OCI-LY1 (cell line): ENCODE measurements around the gene RNF227.

Experiments used
- H2AFZ ChIP-seq: fragments of 200-600 bp; sonication (generic), shearing (Covaris generic); 2 replicates; pipeline ENCODE4 v1.6.0; 2014; ENCODE audit warnings: antibody characterized with exemption, mild to moderate bottlenecking, low read length
- H3F3A ChIP-seq: fragments of 200-600 bp; sonication (generic), shearing (Covaris generic); 2 replicates; pipeline ENCODE4 v1.6.0; 2014; ENCODE audit warnings: mild to moderate bottlenecking, antibody characterized with exemption, low read length, moderate library complexity; ENCODE audit not compliant: insufficient read depth
- H3K27ac ChIP-seq: fragments of 200-600 bp; sonication (generic); 2 replicates; pipeline ENCODE4 v1.5.1; 2014; ENCODE audit warnings: low read length, mixed run types, mild to moderate bottlenecking, low read depth; ENCODE audit not compliant: poor library complexity, severe bottlenecking
- H3K27me3 ChIP-seq: fragments of 200-600 bp; sonication (generic); 2 replicates; pipeline ENCODE4 v1.6.0; 2014; ENCODE audit warnings: antibody characterized with exemption, mild to moderate bottlenecking, low read length, moderate library complexity; ENCODE audit not compliant: insufficient read depth
- H3K36me3 ChIP-seq: fragments of 200-600 bp; sonication (generic); 2 replicates; pipeline ENCODE4 v1.6.1; 2014; ENCODE audit warnings: mild to moderate bottlenecking, antibody characterized with exemption, low read length, moderate library complexity, mixed read lengths; ENCODE audit not compliant: insufficient read depth
- H3K4me1 ChIP-seq: fragments of 200-600 bp; sonication (generic); 2 replicates; pipeline ENCODE4 v1.5.1; 2014; ENCODE audit warnings: mild to moderate bottlenecking, low read length, moderate library complexity; ENCODE audit not compliant: insufficient read depth, severe bottlenecking
- H3K4me2 ChIP-seq: fragments of 200-600 bp; sonication (generic), shearing (Covaris generic); 2 replicates; pipeline ENCODE4 v1.6.1; 2014; ENCODE audit warnings: low read length
- H3K4me3 ChIP-seq: fragments of 200-600 bp; sonication (generic); 2 replicates; pipeline ENCODE4 v1.5.1; 2014; ENCODE audit warnings: low read length, low read depth, mild to moderate bottlenecking, mixed read lengths; ENCODE audit not compliant: poor library complexity, severe bottlenecking
- H3K79me2 ChIP-seq: fragments of 200-600 bp; shearing (Covaris generic); 2 replicates; pipeline ENCODE4 v1.6.1; 2016; ENCODE audit warnings: mixed run types, low read length, mixed read lengths; ENCODE audit not compliant: insufficient read depth
- H3K9ac ChIP-seq: fragments of 200-600 bp; sonication (generic), shearing (Covaris generic); 2 replicates; pipeline ENCODE4 v1.6.1; 2014; ENCODE audit warnings: mild to moderate bottlenecking, low read length, mixed read lengths
- H3K9me2 ChIP-seq: fragments of 200-600 bp; sonication (generic), shearing (Covaris generic); 2 replicates; pipeline ENCODE4 v1.6.1; 2014; ENCODE audit warnings: low read depth, mild to moderate bottlenecking, low read length, mixed read lengths
- H3K9me3 ChIP-seq: fragments of 200-600 bp; shearing (Covaris generic); 2 replicates; pipeline ENCODE4 v1.6.1; 2014; ENCODE audit warnings: low read length, mixed read lengths
- H4K20me1 ChIP-seq: fragments of 200-600 bp; sonication (generic), shearing (Covaris generic); 2 replicates; pipeline ENCODE4 v1.6.0; 2016; ENCODE audit warnings: mild to moderate bottlenecking, low read length; ENCODE audit not compliant: insufficient read depth
- EZH2 ChIP-seq: fragments of 200-600 bp; sonication (generic), shearing (Covaris generic); IDR thresholded peaks from 2 replicates; pipeline ENCODE4 v1.8.0; 2017; ENCODE audit warnings: borderline replicate concordance, mixed run types, mild to moderate bottlenecking, antibody characterized with exemption, low read length, moderate library complexity, mixed read lengths
- TF ChIP-seq, protein P1 (sequence below): fragments of 200-600 bp; sonication (generic), shearing (Covaris generic); IDR thresholded peaks from 2 replicates; pipeline ENCODE4 v1.5.1; 2017; ENCODE audit warnings: mild to moderate bottlenecking, antibody characterized with exemption, low read length, moderate library complexity, mixed read lengths

The RNF227 gene

GRCh38 chr17:7910711-7911110 lies 5.4 kb downstream of the RNF227 start:
- peaks cover 69% of the 10 kb centered on the region for H3K36me3 ChIP-seq

GRCh38 chr17:7910281-7910680 lies 5.8 kb downstream of the RNF227 start:
- Histone ChIP-seq H4K20me1 (no peaks in the 10 kb centered on the region), H3K27ac (no peak overlapping the region), H3K9me3 (no peaks in the 10 kb centered on the region)

More at GRCh38 chr17:7910711-7911110, 5.4 kb downstream of the RNF227 start:
- Histone ChIP-seq H3K4me2 (no peak overlapping the region), H3K9ac (no peak overlapping the region), H3K4me1 (peaks cover 14% of the 10 kb centered on the region), H3F3A (no peaks in the 10 kb centered on the region), H3K79me2 (no peaks in the 10 kb centered on the region), H3K9me2 (no peaks in the 10 kb centered on the region), H3K27me3 (no peaks in the 10 kb centered on the region), H2AFZ (no peak overlapping the region), H3K9me3 (no peaks in the 10 kb centered on the region), H4K20me1 (no peaks in the 10 kb centered on the region), H3K4me3 (no peak overlapping the region), H3K27ac (no peak overlapping the region)
- TF ChIP-seq EZH2: no peak

DNA sequence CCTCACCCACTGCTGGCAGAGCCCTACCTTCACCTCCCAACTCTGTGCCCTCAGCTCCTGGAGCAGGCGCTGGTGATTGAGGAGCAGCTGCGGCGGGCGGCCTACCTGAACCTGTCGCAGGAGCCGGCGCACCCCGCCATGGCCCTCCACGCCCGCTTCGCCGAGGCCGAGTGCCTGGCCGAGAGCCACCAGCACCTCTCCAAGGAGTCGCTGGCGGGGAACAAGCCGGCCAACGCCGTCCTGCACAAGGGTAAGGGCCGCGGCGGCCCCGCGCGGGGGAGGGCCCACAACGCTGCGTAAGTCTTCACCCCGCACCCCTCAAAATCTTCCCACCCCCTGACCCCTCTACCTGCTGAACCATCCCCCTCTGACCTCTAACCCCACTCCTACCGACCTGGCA lies 7.0 kb downstream of the RNF227 start:
- Histone ChIP-seq H3K36me3 (peaks cover 84% of the 10 kb centered on the region), H3K4me3 (no peak overlapping the region), H3K27ac (no peak overlapping the region), H2AFZ (no peak overlapping the region), H3K4me2 (no peak overlapping the region), H3K27me3 (no peaks in the 10 kb centered on the region), H3K9me2 (no peaks in the 10 kb centered on the region), H3K9ac (no peak overlapping the region), H3K4me1 (no peaks in the 10 kb centered on the region), H4K20me1 (no peaks in the 10 kb centered on the region), H3K79me2 (no peaks in the 10 kb centered on the region), H3F3A (no peaks in the 10 kb centered on the region), H3K9me3 (no peaks in the 10 kb centered on the region)
- TF ChIP-seq EZH2: no peak
- TF ChIP-seq, protein P1, sequence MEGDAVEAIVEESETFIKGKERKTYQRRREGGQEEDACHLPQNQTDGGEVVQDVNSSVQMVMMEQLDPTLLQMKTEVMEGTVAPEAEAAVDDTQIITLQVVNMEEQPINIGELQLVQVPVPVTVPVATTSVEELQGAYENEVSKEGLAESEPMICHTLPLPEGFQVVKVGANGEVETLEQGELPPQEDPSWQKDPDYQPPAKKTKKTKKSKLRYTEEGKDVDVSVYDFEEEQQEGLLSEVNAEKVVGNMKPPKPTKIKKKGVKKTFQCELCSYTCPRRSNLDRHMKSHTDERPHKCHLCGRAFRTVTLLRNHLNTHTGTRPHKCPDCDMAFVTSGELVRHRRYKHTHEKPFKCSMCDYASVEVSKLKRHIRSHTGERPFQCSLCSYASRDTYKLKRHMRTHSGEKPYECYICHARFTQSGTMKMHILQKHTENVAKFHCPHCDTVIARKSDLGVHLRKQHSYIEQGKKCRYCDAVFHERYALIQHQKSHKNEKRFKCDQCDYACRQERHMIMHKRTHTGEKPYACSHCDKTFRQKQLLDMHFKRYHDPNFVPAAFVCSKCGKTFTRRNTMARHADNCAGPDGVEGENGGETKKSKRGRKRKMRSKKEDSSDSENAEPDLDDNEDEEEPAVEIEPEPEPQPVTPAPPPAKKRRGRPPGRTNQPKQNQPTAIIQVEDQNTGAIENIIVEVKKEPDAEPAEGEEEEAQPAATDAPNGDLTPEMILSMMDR: no peak

More at GRCh38 chr17:7910281-7910680, 5.8 kb downstream of the RNF227 start:
- Histone ChIP-seq H3K4me3 (no peak overlapping the region), H3K36me3 (peaks cover 73% of the 10 kb centered on the region), H3K79me2 (no peaks in the 10 kb centered on the region), H3K9ac (no peak overlapping the region), H2AFZ (no peak overlapping the region), H3K4me2 (no peak overlapping the region), H3K4me1 (peaks cover 9% of the 10 kb centered on the region), H3F3A (no peaks in the 10 kb centered on the region), H3K9me2 (no peaks in the 10 kb centered on the region), H3K27me3 (no peaks in the 10 kb centered on the region)
- TF ChIP-seq EZH2: no peak
- TF ChIP-seq, protein P1: no peak
